Measurements from ENCODE around the gene GDF2. TPM values are rescaled to one million over a fixed set of nuclear protein-coding genes. Genes with fewer than 3 reads are reported as not detected.

The GDF2 gene
- total RNA-seq, 1 donor from 2014 or later, result not detected

- no peaks in the 10 kb centered on the region for H3K4me1 Mint-ChIP-seq (ENCODE audit: low read depth, unreplicated experiment)
- no peak overlapping the region for H3K27ac Mint-ChIP-seq (ENCODE audit: unreplicated experiment)
- H3K4me3 Mint-ChIP-seq (ENCODE audit: unreplicated experiment), result no peak overlapping the region
- H3K9me3 Mint-ChIP-seq (ENCODE audit: unreplicated experiment), result peaks cover 2% of the 10 kb centered on the region
- DNase-seq, result no peak
- H3K27me3 Mint-ChIP-seq (ENCODE audit: unreplicated experiment), result peaks cover 5% of the 10 kb centered on the region
- H3K36me3 Mint-ChIP-seq (ENCODE audit: unreplicated experiment), result no peaks in the 10 kb centered on the region
- no peak for TF ChIP-seq CTCF (IDR thresholded peaks at IDR 0.05; ENCODE audit: partially characterized antibody, unreplicated experiment)
These were observed 25.9 kb upstream of the GDF2 start for GRCh38 chr10:47296156-47296894.

- DNase-seq, result no peak
- Mint-ChIP-seq H3K9me3 (ENCODE audit: unreplicated experiment) (peaks cover 2% of the 10 kb centered on the region), H3K4me3 (ENCODE audit: unreplicated experiment) (no peak overlapping the region), H3K4me1 (ENCODE audit: low read depth, unreplicated experiment) (no peaks in the 10 kb centered on the region), H3K36me3 (ENCODE audit: unreplicated experiment) (no peaks in the 10 kb centered on the region), H3K27me3 (ENCODE audit: unreplicated experiment) (peaks cover 5% of the 10 kb centered on the region), H3K27ac (ENCODE audit: unreplicated experiment) (no peak overlapping the region)
- no peak for TF ChIP-seq CTCF (IDR thresholded peaks at IDR 0.05; ENCODE audit: partially characterized antibody, unreplicated experiment)
These were observed 25.3 kb upstream of the GDF2 start for GRCh38 chr10:47296941-47297340.

- no peak for TF ChIP-seq CTCF (IDR thresholded peaks at IDR 0.05; ENCODE audit: partially characterized antibody, unreplicated experiment)
- H3K27me3 Mint-ChIP-seq (ENCODE audit: unreplicated experiment), result peaks cover 6% of the 10 kb centered on the region
- no peak for DNase-seq
- no peaks in the 10 kb centered on the region for H3K4me1 Mint-ChIP-seq (ENCODE audit: low read depth, unreplicated experiment)
- no peaks in the 10 kb centered on the region for H3K36me3 Mint-ChIP-seq (ENCODE audit: unreplicated experiment)
- no peak overlapping the region for H3K4me3 Mint-ChIP-seq (ENCODE audit: unreplicated experiment)
- no peak overlapping the region for H3K27ac Mint-ChIP-seq (ENCODE audit: unreplicated experiment)
- peaks cover 2% of the 10 kb centered on the region for H3K9me3 Mint-ChIP-seq (ENCODE audit: unreplicated experiment)
These were observed 24.3 kb upstream of the GDF2 start for GRCh38 chr10:47297866-47298540.

GRCh38 chr10:47298715-47299114, 23.5 kb upstream of the GDF2 start:
- H3K36me3 Mint-ChIP-seq (ENCODE audit: unreplicated experiment), result no peaks in the 10 kb centered on the region
- H3K4me3 Mint-ChIP-seq (ENCODE audit: unreplicated experiment), result no peak overlapping the region
- H3K9me3 Mint-ChIP-seq (ENCODE audit: unreplicated experiment), result no peaks in the 10 kb centered on the region
- no peak for TF ChIP-seq CTCF (IDR thresholded peaks at IDR 0.05; ENCODE audit: partially characterized antibody, unreplicated experiment)
- DNase-seq, result no peak
- no peaks in the 10 kb centered on the region for H3K4me1 Mint-ChIP-seq (ENCODE audit: low read depth, unreplicated experiment)
- H3K27me3 Mint-ChIP-seq (ENCODE audit: unreplicated experiment), result peaks cover 8% of the 10 kb centered on the region
- no peak overlapping the region for H3K27ac Mint-ChIP-seq (ENCODE audit: unreplicated experiment)

Data from glutamatergic neuron (in vitro differentiated cells).